ENCODE data around the gene CACUL1. TPM values are rescaled to one million over a fixed set of nuclear protein-coding genes. Genes with fewer than 3 reads are reported as not detected.

Gene CACUL1
- total and polyA plus RNA-seq, 4 donors: 3.9 to 15.8 (median 13.1) TPM

DNA sequence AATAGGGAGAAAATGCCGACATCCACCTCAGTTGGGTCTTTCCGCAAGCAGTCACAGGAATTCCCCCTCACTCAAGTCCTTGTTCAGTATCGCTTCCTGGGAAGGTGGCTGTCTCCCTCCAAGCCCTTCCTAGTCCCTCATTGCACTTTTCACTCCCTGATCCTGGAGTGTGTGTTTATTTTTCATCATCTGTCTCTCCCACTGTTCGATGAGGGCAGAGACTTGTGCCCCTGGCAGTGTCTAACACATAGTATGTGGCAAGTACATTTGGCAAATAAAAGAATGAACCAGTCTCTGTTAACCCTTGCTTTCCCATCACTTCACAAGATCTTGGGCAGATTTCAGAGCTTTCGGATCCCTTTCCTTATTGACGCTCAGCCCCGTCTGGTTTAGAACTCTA, 24.0 kb upstream of the CACUL1 start:
- Histone ChIP-seq H3K4me3 (ENCODE audit: low read depth in 1 of 3, low read length in 3 of 3) (no peak overlapping the region), H3K4me1 (ENCODE audit: control insufficient read depth in 4 of 4, insufficient read depth in 4 of 4, low read length in 3 of 4) (peaks cover 6 to 14% (median 11%) of the 10 kb centered on the region in 4 donors), H3K36me3 (ENCODE audit: control insufficient read depth in 4 of 4, insufficient read depth in 3 of 4, low read depth in 1 of 4, low read length in 3 of 4) (no peaks in the 10 kb centered on the region), H3K9me3 (ENCODE audit: control insufficient read depth in 4 of 4, low read length in 3 of 4) (no peaks in the 10 kb centered on the region), H3K27me3 (ENCODE audit: control insufficient read depth in 4 of 4, insufficient read depth in 4 of 4, low read length in 3 of 4) (no peaks in the 10 kb centered on the region), H3K27ac (ENCODE audit: low read depth in 1 of 2, low read length in 2 of 2) (peak overlapping the region in 1 of 2 donors; percentile 36), H3K9ac (ENCODE audit: low read depth in 1 of 2, low read length in 2 of 2) (no peak overlapping the region)
- DNase-seq (ENCODE audit: low spot score): no peak
- no peak for TF ChIP-seq SP1 (IDR thresholded peaks at IDR 0.05)
- TF ChIP-seq, protein P1, sequence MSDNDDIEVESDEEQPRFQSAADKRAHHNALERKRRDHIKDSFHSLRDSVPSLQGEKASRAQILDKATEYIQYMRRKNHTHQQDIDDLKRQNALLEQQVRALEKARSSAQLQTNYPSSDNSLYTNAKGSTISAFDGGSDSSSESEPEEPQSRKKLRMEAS (IDR thresholded peaks at IDR 0.05): peak; percentile 84
- no peak for TF ChIP-seq NR2F2 (IDR thresholded peaks at IDR 0.05)
- TF ChIP-seq HNF4A (conservative IDR thresholded peaks at IDR 0.05): peak; percentile 25 to 88
- TF ChIP-seq, protein P2, sequence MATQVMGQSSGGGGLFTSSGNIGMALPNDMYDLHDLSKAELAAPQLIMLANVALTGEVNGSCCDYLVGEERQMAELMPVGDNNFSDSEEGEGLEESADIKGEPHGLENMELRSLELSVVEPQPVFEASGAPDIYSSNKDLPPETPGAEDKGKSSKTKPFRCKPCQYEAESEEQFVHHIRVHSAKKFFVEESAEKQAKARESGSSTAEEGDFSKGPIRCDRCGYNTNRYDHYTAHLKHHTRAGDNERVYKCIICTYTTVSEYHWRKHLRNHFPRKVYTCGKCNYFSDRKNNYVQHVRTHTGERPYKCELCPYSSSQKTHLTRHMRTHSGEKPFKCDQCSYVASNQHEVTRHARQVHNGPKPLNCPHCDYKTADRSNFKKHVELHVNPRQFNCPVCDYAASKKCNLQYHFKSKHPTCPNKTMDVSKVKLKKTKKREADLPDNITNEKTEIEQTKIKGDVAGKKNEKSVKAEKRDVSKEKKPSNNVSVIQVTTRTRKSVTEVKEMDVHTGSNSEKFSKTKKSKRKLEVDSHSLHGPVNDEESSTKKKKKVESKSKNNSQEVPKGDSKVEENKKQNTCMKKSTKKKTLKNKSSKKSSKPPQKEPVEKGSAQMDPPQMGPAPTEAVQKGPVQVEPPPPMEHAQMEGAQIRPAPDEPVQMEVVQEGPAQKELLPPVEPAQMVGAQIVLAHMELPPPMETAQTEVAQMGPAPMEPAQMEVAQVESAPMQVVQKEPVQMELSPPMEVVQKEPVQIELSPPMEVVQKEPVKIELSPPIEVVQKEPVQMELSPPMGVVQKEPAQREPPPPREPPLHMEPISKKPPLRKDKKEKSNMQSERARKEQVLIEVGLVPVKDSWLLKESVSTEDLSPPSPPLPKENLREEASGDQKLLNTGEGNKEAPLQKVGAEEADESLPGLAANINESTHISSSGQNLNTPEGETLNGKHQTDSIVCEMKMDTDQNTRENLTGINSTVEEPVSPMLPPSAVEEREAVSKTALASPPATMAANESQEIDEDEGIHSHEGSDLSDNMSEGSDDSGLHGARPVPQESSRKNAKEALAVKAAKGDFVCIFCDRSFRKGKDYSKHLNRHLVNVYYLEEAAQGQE (IDR thresholded peaks at IDR 0.05): peak; percentile 51
- no peak for TF ChIP-seq HNF4G (IDR thresholded peaks at IDR 0.05)
- TF ChIP-seq EGR1 (IDR thresholded peaks at IDR 0.05; ENCODE audit: low read depth in 2 of 2): no peak
- TF ChIP-seq JUND (IDR thresholded peaks at IDR 0.05): peak in 1 of 2 donors; percentile 74
- TF ChIP-seq, protein P3, sequence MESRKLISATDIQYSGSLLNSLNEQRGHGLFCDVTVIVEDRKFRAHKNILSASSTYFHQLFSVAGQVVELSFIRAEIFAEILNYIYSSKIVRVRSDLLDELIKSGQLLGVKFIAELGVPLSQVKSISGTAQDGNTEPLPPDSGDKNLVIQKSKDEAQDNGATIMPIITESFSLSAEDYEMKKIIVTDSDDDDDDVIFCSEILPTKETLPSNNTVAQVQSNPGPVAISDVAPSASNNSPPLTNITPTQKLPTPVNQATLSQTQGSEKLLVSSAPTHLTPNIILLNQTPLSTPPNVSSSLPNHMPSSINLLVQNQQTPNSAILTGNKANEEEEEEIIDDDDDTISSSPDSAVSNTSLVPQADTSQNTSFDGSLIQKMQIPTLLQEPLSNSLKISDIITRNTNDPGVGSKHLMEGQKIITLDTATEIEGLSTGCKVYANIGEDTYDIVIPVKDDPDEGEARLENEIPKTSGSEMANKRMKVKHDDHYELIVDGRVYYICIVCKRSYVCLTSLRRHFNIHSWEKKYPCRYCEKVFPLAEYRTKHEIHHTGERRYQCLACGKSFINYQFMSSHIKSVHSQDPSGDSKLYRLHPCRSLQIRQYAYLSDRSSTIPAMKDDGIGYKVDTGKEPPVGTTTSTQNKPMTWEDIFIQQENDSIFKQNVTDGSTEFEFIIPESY (IDR thresholded peaks at IDR 0.05): peak; percentile 21
- TF ChIP-seq GABPA (IDR thresholded peaks at IDR 0.05 in 1 of 2, conservative IDR thresholded peaks at IDR 0.05 in 1 of 2): no peak
- TF ChIP-seq YY1 (IDR thresholded peaks at IDR 0.05): peak; percentile 64
- no peak for TF ChIP-seq TAF1 (conservative IDR thresholded peaks at IDR 0.05)
- TF ChIP-seq, protein P4, sequence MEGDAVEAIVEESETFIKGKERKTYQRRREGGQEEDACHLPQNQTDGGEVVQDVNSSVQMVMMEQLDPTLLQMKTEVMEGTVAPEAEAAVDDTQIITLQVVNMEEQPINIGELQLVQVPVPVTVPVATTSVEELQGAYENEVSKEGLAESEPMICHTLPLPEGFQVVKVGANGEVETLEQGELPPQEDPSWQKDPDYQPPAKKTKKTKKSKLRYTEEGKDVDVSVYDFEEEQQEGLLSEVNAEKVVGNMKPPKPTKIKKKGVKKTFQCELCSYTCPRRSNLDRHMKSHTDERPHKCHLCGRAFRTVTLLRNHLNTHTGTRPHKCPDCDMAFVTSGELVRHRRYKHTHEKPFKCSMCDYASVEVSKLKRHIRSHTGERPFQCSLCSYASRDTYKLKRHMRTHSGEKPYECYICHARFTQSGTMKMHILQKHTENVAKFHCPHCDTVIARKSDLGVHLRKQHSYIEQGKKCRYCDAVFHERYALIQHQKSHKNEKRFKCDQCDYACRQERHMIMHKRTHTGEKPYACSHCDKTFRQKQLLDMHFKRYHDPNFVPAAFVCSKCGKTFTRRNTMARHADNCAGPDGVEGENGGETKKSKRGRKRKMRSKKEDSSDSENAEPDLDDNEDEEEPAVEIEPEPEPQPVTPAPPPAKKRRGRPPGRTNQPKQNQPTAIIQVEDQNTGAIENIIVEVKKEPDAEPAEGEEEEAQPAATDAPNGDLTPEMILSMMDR (IDR thresholded peaks at IDR 0.05; ENCODE audit: low read depth, low read length, missing input control): no peak
- TF ChIP-seq FOXA2 (IDR thresholded peaks at IDR 0.05): peak; percentile 76
- peak; percentile 36 for TF ChIP-seq FOXA1 (IDR thresholded peaks at IDR 0.05)
- TF ChIP-seq, protein P5, sequence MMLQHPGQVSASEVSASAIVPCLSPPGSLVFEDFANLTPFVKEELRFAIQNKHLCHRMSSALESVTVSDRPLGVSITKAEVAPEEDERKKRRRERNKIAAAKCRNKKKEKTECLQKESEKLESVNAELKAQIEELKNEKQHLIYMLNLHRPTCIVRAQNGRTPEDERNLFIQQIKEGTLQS (IDR thresholded peaks at IDR 0.05): no peak
- TF ChIP-seq RAD21 (IDR thresholded peaks at IDR 0.05): peak in 1 of 2 donors; percentile 17
- TF ChIP-seq RXRA (IDR thresholded peaks at IDR 0.05): peak in 1 of 2 donors; percentile 91
- 45% methylated on average over 7 of the region's 7 CpGs for WGBS

All from liver (tissue), 9 donors.